ENCODE data around the gene ENDOU.

DNA sequence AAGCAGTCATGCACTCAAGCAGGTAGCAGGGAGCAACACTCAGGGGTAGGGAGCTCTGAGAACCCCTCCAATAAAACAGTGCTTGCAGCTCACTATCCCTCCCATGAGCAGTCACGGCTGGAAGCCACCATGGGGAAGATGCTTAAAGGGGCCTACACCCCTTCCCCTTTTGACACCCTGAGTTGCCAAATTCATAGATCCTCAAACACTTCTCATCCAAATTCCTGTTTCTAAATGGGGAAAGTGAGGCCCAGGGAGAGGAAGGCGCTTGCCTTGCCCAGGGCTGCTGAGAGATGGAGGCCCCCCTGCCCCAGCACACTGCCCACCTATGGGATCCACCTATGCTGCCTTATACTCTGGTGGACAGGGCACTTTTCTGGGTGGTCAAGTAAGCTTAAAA, 7.2 kb upstream of the ENDOU start:
- no peak for TF ChIP-seq EP300 (IDR thresholded peaks at IDR 0.05)
- TF ChIP-seq, protein P1, sequence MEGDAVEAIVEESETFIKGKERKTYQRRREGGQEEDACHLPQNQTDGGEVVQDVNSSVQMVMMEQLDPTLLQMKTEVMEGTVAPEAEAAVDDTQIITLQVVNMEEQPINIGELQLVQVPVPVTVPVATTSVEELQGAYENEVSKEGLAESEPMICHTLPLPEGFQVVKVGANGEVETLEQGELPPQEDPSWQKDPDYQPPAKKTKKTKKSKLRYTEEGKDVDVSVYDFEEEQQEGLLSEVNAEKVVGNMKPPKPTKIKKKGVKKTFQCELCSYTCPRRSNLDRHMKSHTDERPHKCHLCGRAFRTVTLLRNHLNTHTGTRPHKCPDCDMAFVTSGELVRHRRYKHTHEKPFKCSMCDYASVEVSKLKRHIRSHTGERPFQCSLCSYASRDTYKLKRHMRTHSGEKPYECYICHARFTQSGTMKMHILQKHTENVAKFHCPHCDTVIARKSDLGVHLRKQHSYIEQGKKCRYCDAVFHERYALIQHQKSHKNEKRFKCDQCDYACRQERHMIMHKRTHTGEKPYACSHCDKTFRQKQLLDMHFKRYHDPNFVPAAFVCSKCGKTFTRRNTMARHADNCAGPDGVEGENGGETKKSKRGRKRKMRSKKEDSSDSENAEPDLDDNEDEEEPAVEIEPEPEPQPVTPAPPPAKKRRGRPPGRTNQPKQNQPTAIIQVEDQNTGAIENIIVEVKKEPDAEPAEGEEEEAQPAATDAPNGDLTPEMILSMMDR (IDR thresholded peaks at IDR 0.05), result no peak
- TF ChIP-seq POLR2AphosphoS5 (IDR thresholded peaks at IDR 0.05), result no peak
- no peak for TF ChIP-seq POLR2A (IDR thresholded peaks at IDR 0.05)

Measured in upper lobe of left lung (tissue), 4 donors.